GM18526 (cell line): ENCODE measurements around the gene CGRRF1.

Source experiments
- POLR2A ChIP-seq: IDR thresholded peaks from 3 replicates; pipeline ENCODE4 v1.6.1; 2011; ENCODE audit not compliant: insufficient read length; ENCODE audit errors: extremely low read depth

CGRRF1 gene

DNA sequence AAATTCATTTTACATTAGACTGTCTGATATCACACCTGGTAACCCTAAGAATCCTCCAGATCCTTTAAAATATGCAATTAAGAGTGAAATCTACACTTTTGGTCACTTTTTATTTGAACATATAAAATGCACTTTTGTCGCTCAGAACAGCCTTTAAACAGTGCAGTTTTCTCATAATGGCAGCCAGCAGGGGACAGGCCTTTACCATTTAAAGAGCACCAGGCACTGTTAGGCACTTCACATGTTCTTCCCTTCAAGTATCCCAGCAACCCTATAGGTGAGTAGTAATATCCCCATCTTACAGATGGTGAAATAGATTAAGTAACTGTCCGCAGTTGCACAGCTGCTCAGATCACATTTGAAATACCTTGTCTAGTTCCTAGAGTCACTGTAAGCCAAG is 45.9 kb downstream of the CGRRF1 start:
- no peak for TF ChIP-seq POLR2A

DNA sequence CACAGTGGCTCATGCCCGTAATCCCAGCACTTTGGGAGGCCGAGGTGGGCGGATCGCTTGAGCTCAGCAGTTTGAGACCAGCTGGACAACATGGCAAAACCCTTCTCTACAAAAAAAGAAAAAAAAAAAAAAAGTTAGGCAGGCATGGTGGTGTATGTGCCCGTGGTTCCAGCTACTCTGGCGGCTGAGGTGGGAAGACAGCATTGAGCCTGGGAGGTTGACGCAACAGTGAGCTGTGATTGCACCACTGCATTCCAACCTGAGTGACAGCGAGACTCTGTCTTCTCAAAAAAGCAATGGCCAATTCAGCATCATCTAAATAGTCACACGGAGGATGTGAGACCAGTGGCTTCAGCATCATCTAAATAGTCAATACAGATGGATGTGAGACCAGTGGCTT is 46.8 kb downstream of the CGRRF1 start:
- TF ChIP-seq POLR2A = no peak

DNA sequence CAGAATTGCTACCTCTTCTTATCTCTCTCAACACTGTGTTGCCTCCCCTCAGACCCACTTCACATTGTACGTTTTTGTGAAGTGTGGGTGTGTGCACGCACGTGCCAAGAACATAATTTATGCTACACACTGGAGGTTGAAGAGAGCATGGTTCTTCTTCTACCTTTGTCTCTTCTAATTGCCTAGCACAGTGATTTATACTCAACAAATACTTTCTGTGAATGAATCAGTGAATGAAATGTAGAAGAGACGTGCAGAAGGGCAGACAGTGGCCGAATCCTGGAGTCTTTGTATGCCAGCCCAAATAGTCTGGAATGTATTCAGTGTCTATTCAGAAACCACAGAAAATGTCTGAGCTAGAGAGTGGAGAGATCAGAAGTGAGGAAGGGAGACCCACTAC is 52.6 kb downstream of the CGRRF1 start:
- TF ChIP-seq POLR2A = no peak

DNA sequence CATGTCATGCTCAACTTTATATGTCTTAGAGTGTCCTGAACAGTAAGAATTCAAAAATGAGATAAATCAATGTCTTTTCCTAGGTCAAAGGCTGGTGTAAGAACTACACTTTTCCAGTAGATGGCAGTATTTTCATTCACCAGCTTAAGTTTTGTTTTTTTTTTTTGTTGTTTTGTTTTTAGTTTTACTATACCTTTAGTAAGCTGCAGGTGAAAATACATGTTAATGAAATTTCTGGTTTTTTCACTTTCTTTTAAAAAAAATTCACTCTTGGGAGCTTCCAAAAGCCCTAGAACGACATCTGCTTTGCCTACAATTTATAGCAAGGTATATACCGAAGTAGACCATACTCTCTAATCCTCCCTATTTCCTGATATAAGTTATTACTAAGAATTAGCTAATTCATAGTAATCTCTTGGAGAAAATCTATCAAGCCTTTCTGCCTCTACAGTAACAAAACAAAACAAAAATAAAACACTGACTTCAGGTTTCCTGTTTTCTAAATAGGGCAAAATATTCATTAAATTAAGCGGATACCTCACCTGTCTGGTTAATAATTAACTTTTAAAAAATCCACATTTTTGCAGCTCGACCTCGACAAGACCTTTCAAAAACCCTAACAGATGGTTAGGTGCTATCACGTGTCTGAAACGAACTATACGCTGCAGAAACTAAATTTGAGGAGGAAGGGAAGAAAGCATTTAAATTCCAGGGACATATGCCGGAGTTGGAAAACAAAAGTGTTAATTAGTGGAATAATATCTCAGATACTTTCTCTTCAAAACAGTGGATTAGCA is 54.6 kb downstream of the CGRRF1 start:
- no peak for TF ChIP-seq POLR2A

DNA sequence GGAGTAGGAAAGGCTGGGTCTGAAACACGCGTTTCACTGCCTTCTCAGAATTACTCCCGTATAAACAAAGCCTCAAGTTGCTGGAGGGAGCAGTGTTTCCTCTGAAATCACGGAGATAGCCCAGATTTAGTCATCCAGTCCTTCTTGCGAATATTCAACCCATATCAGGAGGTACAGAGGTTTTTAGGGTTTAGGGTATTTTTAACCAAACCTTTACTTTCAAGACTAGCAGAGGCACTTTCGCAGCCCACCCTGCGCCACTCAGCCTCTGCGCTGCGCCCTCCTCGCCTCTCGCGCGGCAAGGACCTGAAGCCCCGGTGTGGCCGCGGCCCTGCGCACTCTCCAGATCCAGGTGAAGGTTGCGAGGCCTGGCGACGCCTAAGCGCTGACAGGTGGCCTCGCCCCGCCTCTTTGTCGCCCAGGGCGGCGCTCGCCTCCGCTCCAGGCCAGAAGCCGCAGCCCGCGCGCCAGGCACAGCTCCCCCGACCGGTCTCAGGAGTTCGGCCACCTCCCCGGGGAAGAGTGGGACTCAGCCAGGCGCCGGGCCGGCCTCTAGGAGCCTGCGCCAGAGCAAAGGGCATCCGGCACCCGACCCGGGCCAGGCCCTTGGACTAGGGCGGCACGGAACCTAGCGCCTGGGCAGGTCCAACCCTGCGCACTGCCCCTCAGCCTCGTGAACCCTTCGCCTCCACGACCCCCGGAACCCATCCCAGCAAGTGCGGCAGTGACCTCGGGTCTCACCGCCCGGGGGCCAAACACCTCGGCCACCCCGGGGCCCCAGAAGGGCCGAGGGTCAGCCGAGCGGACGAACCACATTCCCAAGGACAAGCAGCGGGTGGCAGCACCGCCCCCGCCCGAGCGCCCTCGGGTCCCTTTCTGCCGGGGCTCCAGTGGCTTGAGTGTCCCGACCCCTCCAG is 55.4 kb downstream of the CGRRF1 start:
- peak; percentile 25 for TF ChIP-seq POLR2A

DNA sequence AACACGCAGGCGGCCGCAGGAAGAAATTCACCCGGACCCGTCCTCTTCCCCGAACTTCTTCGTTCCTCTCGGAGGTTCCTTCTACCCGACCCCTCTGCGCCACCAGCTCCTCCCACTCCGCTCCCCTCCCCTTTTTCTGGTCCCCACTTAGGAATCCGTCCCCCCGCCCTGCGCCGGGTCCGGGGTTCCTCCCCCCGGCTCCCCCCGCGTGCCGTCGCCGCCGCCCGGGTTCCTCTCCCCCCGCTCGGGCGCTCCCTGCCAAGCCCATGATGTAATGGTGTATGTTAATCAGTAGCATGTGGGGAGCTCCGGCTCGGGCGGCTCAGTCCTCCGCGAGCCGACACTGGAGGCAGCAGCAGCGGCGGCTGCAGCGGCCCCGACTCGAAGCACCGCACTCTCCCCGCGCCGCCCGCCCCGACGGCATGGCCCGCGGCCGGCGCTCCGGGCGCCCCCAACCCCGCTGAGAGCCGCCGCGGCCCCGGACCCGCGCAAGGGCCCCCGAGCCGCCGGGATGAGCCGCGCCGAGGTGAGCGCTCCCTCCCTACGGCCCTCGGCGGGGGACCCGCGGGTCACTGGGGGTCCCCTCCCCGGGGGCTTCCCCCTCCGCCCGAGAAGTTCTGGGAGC is 56.2 kb downstream of the CGRRF1 start:
- TF ChIP-seq POLR2A = peak; percentile 47

DNA sequence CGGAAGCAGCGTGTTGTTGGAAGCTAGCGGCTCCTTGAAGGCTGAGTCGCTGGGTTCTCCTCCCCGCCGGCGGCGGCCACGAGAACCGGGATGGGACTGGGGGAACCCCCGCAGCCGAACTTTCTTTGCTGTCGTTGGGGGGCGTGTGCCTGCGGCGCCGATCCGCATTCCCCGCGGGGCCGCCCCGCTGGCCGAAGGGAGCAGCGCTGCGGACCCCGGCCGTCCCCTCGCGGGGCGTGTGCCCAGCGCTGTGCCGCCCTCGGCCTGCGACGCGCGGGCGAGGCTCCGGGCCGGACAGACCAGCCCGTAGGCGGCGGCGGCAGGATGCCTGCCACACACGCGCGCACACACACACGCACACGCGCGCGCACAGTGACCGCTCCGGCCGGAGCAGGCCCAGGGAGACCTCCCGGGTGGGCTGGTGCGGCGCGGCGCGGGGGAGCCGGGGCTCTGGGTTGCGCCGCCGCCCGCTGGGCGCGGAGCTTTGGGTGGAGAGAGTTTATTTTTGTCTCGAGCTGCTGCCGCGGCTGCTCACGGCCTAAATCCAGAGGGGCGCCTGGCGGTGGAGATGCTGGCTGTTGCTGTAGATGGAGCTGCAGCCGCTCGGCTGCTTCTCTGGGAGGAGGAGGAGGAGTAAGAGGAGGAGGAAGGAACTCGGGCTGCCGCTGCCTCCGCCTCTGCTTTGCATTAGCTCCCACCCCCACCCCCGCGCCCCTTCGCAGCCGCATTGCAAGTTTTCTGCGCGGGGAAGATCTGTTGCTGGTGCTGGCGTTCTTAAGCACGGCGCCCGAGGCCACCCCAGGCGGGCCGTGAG is 56.9 kb downstream of the CGRRF1 start, which contains the start of gene SAMD4A:
SAMD4A (plus strand) TSS at position 719 of the 814 bp plus-strand sequence. CDS start 789 bp downstream, outside the sequence.
- no peak for TF ChIP-seq POLR2A

DNA sequence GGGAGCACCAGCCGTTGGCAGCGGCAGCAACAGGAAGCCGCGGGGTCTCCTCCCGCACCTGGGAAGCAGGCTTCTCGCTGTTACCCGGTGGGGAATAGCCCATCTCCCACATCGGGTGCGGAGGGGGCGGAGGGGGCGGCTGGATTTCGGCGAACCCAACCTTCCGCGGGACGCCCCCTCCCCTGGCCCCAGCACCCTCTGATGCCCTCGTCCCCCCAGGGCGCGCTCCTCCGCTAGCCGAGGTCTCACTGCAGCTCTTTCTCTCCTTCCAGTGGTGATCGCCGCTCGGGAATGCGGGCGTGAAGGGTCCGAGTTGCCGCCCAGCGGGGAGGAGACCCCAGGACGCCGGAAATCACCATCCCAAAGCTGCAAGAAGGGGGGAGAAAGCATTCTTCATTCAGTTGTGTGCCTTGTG is 57.5 kb downstream of the CGRRF1 start:
- no peak for TF ChIP-seq POLR2A

DNA sequence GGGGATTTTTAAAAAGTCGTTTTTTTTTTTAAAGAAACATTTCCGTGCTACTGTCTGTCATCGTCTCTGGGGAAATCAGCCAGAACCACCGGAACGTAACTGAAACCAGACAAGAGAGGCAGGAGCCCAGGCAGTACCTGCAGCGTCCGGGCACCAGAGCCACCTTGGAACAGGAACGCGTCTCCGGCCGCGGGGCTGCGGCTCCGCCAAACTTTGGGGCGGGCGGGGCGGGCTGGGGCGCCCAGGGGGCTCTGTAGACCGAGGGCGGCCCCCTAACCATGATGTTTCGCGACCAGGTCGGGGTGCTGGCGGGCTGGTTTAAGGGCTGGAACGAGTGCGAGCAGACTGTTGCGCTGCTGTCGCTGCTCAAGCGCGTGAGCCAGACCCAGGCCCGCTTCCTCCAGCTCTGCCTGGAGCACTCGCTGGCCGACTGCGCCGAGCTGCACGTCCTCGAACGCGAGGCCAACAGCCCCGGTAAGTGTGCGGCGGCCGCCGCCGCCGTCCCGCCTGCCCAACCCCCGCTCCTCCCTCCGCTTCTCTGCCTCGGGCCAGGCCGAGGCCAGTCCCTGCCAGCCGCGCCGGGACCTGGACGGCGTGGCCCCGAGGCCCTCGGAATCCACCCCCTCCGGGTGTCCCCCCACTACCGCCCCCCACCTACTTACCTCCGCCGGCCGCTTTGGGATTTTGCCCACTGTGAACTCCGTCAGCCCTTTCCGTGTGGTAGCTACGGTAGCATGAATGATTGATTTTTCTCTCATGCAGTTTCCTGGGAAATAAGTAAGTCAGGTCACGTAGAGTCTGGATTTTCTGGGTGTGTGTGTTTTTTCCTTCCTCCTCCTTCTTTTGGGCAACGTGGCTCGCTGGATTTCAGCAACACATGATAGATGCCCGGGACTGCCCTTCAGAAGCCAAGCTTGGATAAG is 58.2 kb downstream of the CGRRF1 start:
- TF ChIP-seq POLR2A = no peak

DNA sequence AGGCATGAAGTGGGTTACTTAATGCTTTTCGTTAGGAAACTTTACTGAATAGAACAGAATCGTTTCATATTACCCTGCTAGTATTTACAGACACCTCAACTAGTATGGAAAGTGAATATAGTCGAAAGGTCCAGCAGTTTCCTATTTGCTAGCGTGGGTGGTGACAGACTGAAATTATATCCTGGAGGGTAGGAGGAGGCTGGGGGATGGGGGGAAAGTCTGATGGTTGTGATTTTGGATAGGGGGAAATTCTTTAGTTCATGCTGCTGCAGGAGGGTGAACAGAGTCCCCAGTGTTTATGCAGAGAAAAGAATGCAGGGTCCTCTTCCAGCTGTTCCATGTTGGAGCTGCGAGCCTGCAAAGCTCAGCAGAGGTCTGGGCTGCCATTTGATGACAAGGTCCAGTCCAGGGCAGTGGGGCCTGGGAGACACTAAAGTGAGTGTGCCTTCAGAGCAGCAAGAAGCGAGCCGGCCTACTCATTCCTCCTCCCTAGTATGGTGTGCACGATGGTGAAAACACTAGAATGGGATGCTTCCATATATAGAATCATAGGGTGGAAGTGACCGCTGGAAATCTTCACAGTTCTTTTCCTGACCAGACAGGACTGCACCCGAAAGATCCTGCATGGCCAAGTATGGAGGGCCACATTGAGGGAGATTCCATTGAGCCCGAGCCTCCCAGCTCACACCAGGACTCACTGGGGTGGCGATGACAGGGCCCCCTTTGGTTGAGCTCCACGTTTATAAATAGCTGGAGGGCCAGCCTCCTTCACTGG is 59.3 kb downstream of the CGRRF1 start:
- no peak for TF ChIP-seq POLR2A

DNA sequence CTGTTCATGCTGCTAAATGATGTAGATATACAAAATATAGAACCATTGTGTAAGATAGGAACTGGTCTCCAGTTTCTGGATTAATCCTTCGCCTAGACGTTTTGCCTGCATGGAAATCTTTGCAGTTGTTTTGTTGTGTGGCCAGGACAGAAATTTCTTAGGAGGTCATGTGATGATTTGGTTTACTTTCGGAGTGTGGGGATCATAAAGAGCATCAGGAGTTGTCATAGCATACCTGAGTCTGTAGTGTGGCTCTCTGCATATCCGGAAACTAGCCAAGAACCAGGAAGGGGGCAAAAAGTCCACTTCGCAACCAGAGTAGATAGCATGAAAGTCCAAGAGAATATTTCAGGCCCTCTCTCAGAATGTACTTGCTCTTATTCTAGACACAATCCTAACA is 60.3 kb downstream of the CGRRF1 start:
- no peak for TF ChIP-seq POLR2A

DNA sequence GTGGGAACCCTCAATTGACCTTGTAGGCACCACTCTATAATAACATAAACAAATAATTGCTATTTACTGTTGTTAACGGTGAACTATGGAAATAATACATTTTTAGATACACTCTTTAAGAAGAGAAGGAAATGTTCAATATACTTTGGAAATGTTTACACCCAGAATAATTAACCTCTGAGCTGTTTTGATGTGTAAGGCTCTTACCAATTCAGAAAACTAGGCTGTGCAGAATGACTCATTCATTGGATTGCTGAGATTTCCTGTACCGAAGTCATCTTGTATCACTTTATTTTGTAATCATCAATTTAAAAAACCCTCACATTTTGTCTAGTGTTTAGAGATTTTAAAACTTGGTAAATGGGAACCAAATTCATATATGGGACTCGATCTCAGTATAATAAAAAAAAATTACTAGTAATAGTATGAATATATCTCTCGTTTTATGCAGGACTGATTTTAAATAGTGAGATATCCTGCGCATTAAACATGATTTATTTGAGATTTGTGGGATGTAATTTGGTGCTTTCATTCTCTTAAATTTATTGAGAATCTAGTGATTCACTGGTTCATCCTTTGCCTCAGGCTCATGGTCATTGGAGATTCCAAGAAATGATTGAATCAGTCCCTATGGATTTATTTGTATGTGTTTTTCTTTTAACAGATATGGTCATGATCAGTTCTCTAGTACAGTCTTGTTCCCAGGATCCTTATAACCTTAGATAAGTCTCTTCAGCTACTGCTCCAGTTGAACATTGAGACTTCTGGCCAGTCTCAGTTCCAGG is 61.1 kb downstream of the CGRRF1 start:
- TF ChIP-seq POLR2A = no peak
